H1 (cell line): ENCODE results near the gene GIT1. TPM values are rescaled to one million over a fixed set of nuclear protein-coding genes. Genes with fewer than 3 reads are reported as not detected.

ENCODE experiments used
- CTCF ChIA-PET: fragments of 300-600 bp; sonication (Branson Sonifier 250); formaldehyde crosslinking; loops from one replicate; lab custom pipeline; 2021; ENCODE audit not compliant: partially characterized antibody; lab: Charles Lee
- POLR2A ChIA-PET: fragments of 300-600 bp; sonication (Branson Sonifier 250); formaldehyde crosslinking; loops from one replicate; lab custom pipeline; 2021; ENCODE audit warnings: inconsistent platforms; ENCODE audit not compliant: partially characterized antibody; lab: Charles Lee
- DNase-seq, 2 experiments: peaks; one replicate each; pipeline versions ENCODE4 v3.0.0 to v3.0.0-alpha.2; 2010 to 2022; ENCODE audit warnings: low spot score in 2 of 2, low read depth in 1 of 2, mixed read lengths in 1 of 2
- FAIRE-seq: peaks from 2 replicates; lab custom pipeline; 2011; peaks lifted over from hg19 to GRCh38; lab: Jason Lieb, UNC
- H2AFZ ChIP-seq: 2 replicates; pipeline ENCODE4 v1.8.1; 2012; ENCODE audit warnings: low read length, inconsistent platforms
- H2AK5ac ChIP-seq: 2 replicates; pipeline ENCODE4 v1.6.1; 2013; ENCODE audit warnings: low read depth, low read length
- H2BK120ac ChIP-seq: replicated peaks from 2 replicates; pipeline ENCODE3; 2013; ENCODE audit warnings: low read depth, low read length, inconsistent platforms
- H2BK12ac ChIP-seq: 2 replicates; pipeline ENCODE4 v1.6.1; 2013; ENCODE audit warnings: low read depth, low read length
- H2BK15ac ChIP-seq: 2 replicates; pipeline ENCODE4 v1.6.1; 2013; ENCODE audit warnings: low read length
- H2BK20ac ChIP-seq: 2 replicates; pipeline ENCODE4 v1.6.1; 2013; ENCODE audit warnings: low read length
- H2BK5ac ChIP-seq: 2 replicates; pipeline ENCODE4 v1.6.1; 2013; ENCODE audit warnings: low read depth, low read length
- H3K14ac ChIP-seq: 2 replicates; pipeline ENCODE4 v1.6.1; 2013; ENCODE audit warnings: inconsistent platforms; ENCODE audit not compliant: insufficient read length
- H3K18ac ChIP-seq: 2 replicates; pipeline ENCODE4 v1.6.1; 2013; ENCODE audit warnings: low read length; ENCODE audit errors: extremely low read depth
- H3K23ac ChIP-seq: 2 replicates; pipeline ENCODE4 v1.6.1; 2013; ENCODE audit warnings: inconsistent platforms; ENCODE audit not compliant: insufficient read length
- H3K23me2 ChIP-seq: 2 replicates; pipeline ENCODE4 v1.6.1; 2013; ENCODE audit warnings: low read depth, low read length
- H3K27ac ChIP-seq: 2 replicates; pipeline ENCODE4 v1.6.1; 2011; ENCODE audit warnings: low read depth, low read length, inconsistent platforms
- H3K27me3 ChIP-seq, 4 experiments: replicated peaks in 1 of 4; 1 replicate in 1 of 4; 2 replicates in 3 of 4; pipeline versions ENCODE4 v1.6.1 to v1.8.1; 2011 to 2013; ENCODE audit warnings: low read length in 3 of 4, mild to moderate bottlenecking in 3 of 4, inconsistent platforms in 2 of 4, mixed read lengths in 2 of 4, moderate library complexity in 1 of 4; ENCODE audit not compliant: control insufficient read depth in 3 of 4, insufficient read depth in 3 of 4; ENCODE audit errors: extremely low read depth in 1 of 4
- H3K36me3 ChIP-seq, 4 experiments: 2 replicates each; pipeline versions ENCODE4 v1.6.1 to v1.8.1; 2011 to 2013; ENCODE audit warnings: mild to moderate bottlenecking in 4 of 4, low read length in 3 of 4, moderate library complexity in 2 of 4, control low read depth in 1 of 4, inconsistent platforms in 1 of 4; ENCODE audit not compliant: insufficient read depth in 4 of 4, control insufficient read depth in 2 of 4
- H3K4ac ChIP-seq: replicated peaks from 2 replicates; pipeline ENCODE3; 2013; ENCODE audit warnings: low read length, low read depth, mixed read lengths, inconsistent platforms; ENCODE audit not compliant: insufficient read length
- H3K4me1 ChIP-seq, 4 experiments: replicated peaks in 1 of 4; 1 replicate in 1 of 4; 2 replicates in 3 of 4; pipeline versions ENCODE4 v1.6.1 to v1.8.1; 2011 to 2013; ENCODE audit warnings: low read length in 3 of 4, inconsistent platforms in 2 of 4, mixed read lengths in 1 of 4; ENCODE audit not compliant: insufficient read depth in 4 of 4, control insufficient read depth in 3 of 4
- H3K4me2 ChIP-seq, 2 experiments: 2 replicates each; pipeline versions ENCODE4 v1.6.1 to v1.8.1; 2011 to 2013; ENCODE audit warnings: low read depth in 2 of 2, low read length in 2 of 2, control low read depth in 1 of 2, inconsistent platforms in 1 of 2, mild to moderate bottlenecking in 1 of 2; ENCODE audit not compliant: insufficient read depth in 1 of 2
- H3K4me3 ChIP-seq, 4 experiments: fragments of 200-600, 300-600 bp in 1 of 4; sonication (generic), shearing (Covaris generic), sonication (Bioruptor Twin) in 1 of 4; 2 replicates each; pipeline versions ENCODE4 v1.5.1 to v1.8.1; 2011 to 2016; ENCODE audit warnings: low read length in 4 of 4, low read depth in 3 of 4, control low read depth in 2 of 4, inconsistent platforms in 2 of 4, mild to moderate bottlenecking in 2 of 4, mixed read lengths in 1 of 4, moderate library complexity in 1 of 4; ENCODE audit not compliant: insufficient read depth in 2 of 4; ENCODE audit errors: extremely low read depth in 1 of 4
- H3K56ac ChIP-seq: replicated peaks from 2 replicates; pipeline ENCODE3; 2013; ENCODE audit warnings: low read depth, mild to moderate bottlenecking, mixed read lengths, low read length, inconsistent platforms; ENCODE audit not compliant: insufficient read length
- H3K79me1 ChIP-seq: 2 replicates; pipeline ENCODE4 v1.6.1; 2013; ENCODE audit warnings: low read depth, low read length, control low read depth
- H3K79me2 ChIP-seq, 2 experiments: 2 replicates each; pipeline versions ENCODE4 v1.6.1 to v1.8.1; 2012 to 2013; ENCODE audit warnings: low read length in 2 of 2, mild to moderate bottlenecking in 2 of 2, inconsistent platforms in 1 of 2; ENCODE audit not compliant: insufficient read depth in 2 of 2, control insufficient read depth in 1 of 2
- H3K9ac ChIP-seq, 4 experiments: replicated peaks in 1 of 4; 1 replicate in 1 of 4; 2 replicates in 3 of 4; pipeline versions ENCODE4 v1.6.1 to v1.8.1; 2011 to 2013; ENCODE audit warnings: low read depth in 3 of 4, low read length in 3 of 4, control low read depth in 2 of 4, mild to moderate bottlenecking in 2 of 4, moderate library complexity in 2 of 4, inconsistent platforms in 1 of 4; ENCODE audit errors: extremely low read depth in 1 of 4
- H3K9me3 ChIP-seq, 2 experiments: 2 replicates each; pipeline versions ENCODE4 v1.6.1 to v1.8.1; 2012 to 2013; ENCODE audit warnings: mild to moderate bottlenecking in 2 of 2, moderate library complexity in 2 of 2, control low read depth in 1 of 2, inconsistent platforms in 1 of 2, low read depth in 1 of 2, low read length in 1 of 2, mixed read lengths in 1 of 2; ENCODE audit not compliant: insufficient read depth in 2 of 2
- H4K20me1 ChIP-seq, 2 experiments: replicated peaks in 1 of 2; 2 replicates each; pipeline versions ENCODE3 to v1.8.1; 2011 to 2013; ENCODE audit warnings: inconsistent platforms in 2 of 2, low read length in 2 of 2, mild to moderate bottlenecking in 1 of 2; ENCODE audit not compliant: insufficient read depth in 2 of 2, control insufficient read depth in 1 of 2
- H4K5ac ChIP-seq: 2 replicates; pipeline ENCODE4 v1.6.1; 2013; ENCODE audit warnings: low read length, low read depth, mixed read lengths, inconsistent platforms; ENCODE audit not compliant: insufficient read length
- H4K8ac ChIP-seq: 2 replicates; pipeline ENCODE4 v1.8.0; 2013; ENCODE audit warnings: mild to moderate bottlenecking, moderate library complexity, low read length, inconsistent platforms; ENCODE audit not compliant: insufficient read depth; ENCODE audit errors: extremely low read depth
- H4K91ac ChIP-seq: replicated peaks from 2 replicates; pipeline ENCODE3; 2013; ENCODE audit warnings: low read length, mixed read lengths, inconsistent platforms; ENCODE audit not compliant: insufficient read length
- ASH2L ChIP-seq: fragments of 200-600, 300-600 bp; sonication (generic); IDR thresholded peaks from one replicate; pipeline ENCODE4 v1.7.1; 2017; ENCODE audit warnings: low read length
- CEBPB ChIP-seq: IDR thresholded peaks from 2 replicates; pipeline ENCODE4 v1.6.1; 2012; ENCODE audit warnings: low read depth, low read length
- CHD1 ChIP-seq: IDR thresholded peaks from 2 replicates; pipeline ENCODE4 v1.6.1; 2012; ENCODE audit warnings: low read depth, low read length, improper control_type of control experiment
- GABPA ChIP-seq: IDR thresholded peaks from 2 replicates; pipeline ENCODE4 v1.6.1; 2011; ENCODE audit warnings: mild to moderate bottlenecking, low read length, moderate library complexity, borderline replicate concordance; ENCODE audit not compliant: insufficient read depth
- HDAC6 ChIP-seq: IDR thresholded peaks from one replicate; pipeline ENCODE4 v1.7.1; 2012; ENCODE audit warnings: low read depth, mild to moderate bottlenecking, inconsistent platforms, low read length, moderate library complexity
- JUND ChIP-seq: IDR thresholded peaks from 2 replicates; pipeline ENCODE4 v1.6.1; 2011; ENCODE audit warnings: mild to moderate bottlenecking, improper control_type of control experiment, low read length
- RNF2 ChIP-seq: fragments of 200-900, 300-1000 bp; sonication (generic); IDR thresholded peaks from 2 replicates; pipeline ENCODE4 v1.7.1; 2016; ENCODE audit warnings: borderline replicate concordance, low read depth, mild to moderate bottlenecking, antibody characterized with exemption, low read length; ENCODE audit not compliant: poor library complexity, severe bottlenecking; ENCODE audit errors: missing control alignments
- RXRA ChIP-seq: IDR thresholded peaks from 2 replicates; pipeline ENCODE4 v1.6.1; 2011; ENCODE audit warnings: low read depth, mild to moderate bottlenecking, low read length, moderate library complexity; ENCODE audit not compliant: insufficient read depth
- SIRT6 ChIP-seq: IDR thresholded peaks from one replicate; pipeline ENCODE4 v1.7.1; 2012; ENCODE audit warnings: low read length, inconsistent platforms
- SRF ChIP-seq: IDR thresholded peaks from 2 replicates; pipeline ENCODE4 v1.6.1; 2011; ENCODE audit warnings: mild to moderate bottlenecking, low read depth, low read length, moderate library complexity
- TCF12 ChIP-seq: IDR thresholded peaks from 2 replicates; pipeline ENCODE4 v1.6.1; 2011; ENCODE audit warnings: low read depth, mild to moderate bottlenecking, low read length
- USF2 ChIP-seq: IDR thresholded peaks from 2 replicates; pipeline ENCODE4 v1.6.1; 2011; ENCODE audit warnings: low read length, improper control_type of control experiment
- WGBS, 2 experiments: shearing (Covaris generic) in 1 of 2; methylation state at CpG; one replicate each; pipeline versions ENCODE4 v1.1.6 to v1.1.7; 2013 to 2015; ENCODE audit warnings: low lambda C conversion rate in 2 of 2, mixed read lengths in 2 of 2, inconsistent platforms in 1 of 2, low coverage in 1 of 2, missing lambda C conversion rate in 1 of 2; ENCODE audit not compliant: insufficient replicate concordance in 2 of 2, insufficient coverage in 1 of 2, insufficient read length in 1 of 2; ENCODE audit errors: extremely low coverage in 1 of 2, missing lambda C conversion rate in 1 of 2; 5-methylcytosine and 5-hydroxymethylcytosine counted together
- polyA plus RNA-seq, 7 experiments: library from polyadenylated mRNA; depleted of rRNA in 3 of 7; stranded (reverse) in 5 of 7; unstranded in 2 of 7; fragments of >200 nt in 5 of 7; fragments of 200-250 nt in 2 of 7; gene quantifications; 1 replicate in 5 of 7; 2 replicates in 1 of 7; 4 replicates in 1 of 7; pipeline versions ENCODE4 v1.2.1 to v1.2.3, GENCODE V29; 2011 to 2013; ENCODE audit warnings: missing spikeins in 2 of 7, mixed read lengths in 2 of 7
- total RNA-seq: library from RNA; stranded (reverse); fragmentation: NEBNext Ultra II Directional; extraction: Animal tissue kit (Norgen Biotek cat#: 25700); gene quantifications from 2 replicates; pipeline ENCODE4 v1.2.1, GENCODE V29; 2021

GIT1 gene
- total and polyA plus RNA-seq, 2 of the 8 experiments (the other 6 are each of a cell fraction or from before 2014, with no cell fraction given) = 62.4 to 63.0 TPM

GRCh38 chr17:29587591-29587990 is 1.9 kb downstream of the GIT1 start:
- Histone ChIP-seq H3K4me1 (peaks cover 7 to 44% (median 35%) of the 10 kb centered on the region in 4 experiments), H3K27ac (no peak overlapping the region)

More at GRCh38 chr17:29587591-29587990, 1.9 kb downstream of the GIT1 start:
- no peak for DNase-seq
- H3K4me3 ChIP-seq = peak overlapping the region in 3 of 4 experiments; percentile 64 to 82 (median 76); a peak in 1 of 8 replicates
- FAIRE-seq = no peak
- H2BK120ac ChIP-seq = no peak overlapping the region
- H3K79me1 ChIP-seq = peaks cover 19% of the 10 kb centered on the region
- H3K36me3 ChIP-seq = 0 out of 8 replicates have a peak, but pooled peaks cover 0 to 3% (median 0%) of the 10 kb centered on the region in 4 experiments
- no peak overlapping the region for H2AFZ ChIP-seq
- peaks cover 32% of the 10 kb centered on the region; the same call in 1 of the 2 replicates for H3K23me2 ChIP-seq
- WGBS, 2 experiments = 80% methylated on average over 6 of the region's 6 CpGs; no CpG with 5 or more reads in 1 of the 2 experiments
- no peak overlapping the region for H2BK12ac ChIP-seq
- H3K18ac ChIP-seq = no peak overlapping the region
- no peak overlapping the region for H3K9ac ChIP-seq
- H4K5ac ChIP-seq = no peak overlapping the region
- no peak overlapping the region for H4K8ac ChIP-seq
- ChIA-PET POLR2A (interaction anchor here (0.6 to 1.8 kb wide), 4 partner anchors 11 to 321 kb away, joined by 3 to 8 read pairs (median 4); no protein-coding TSS in a partner anchor), CTCF (interaction anchor here (0.9 to 14.8 kb wide), 7 partner anchors 9 to 218 kb away, joined by 3 to 193 read pairs (median 11); partner anchors contain the start of gene CORO6)
- H3K27me3 ChIP-seq = peaks cover 0 to 6% (median 5%) of the 10 kb centered on the region in 4 experiments; a peak in 2 of 7 replicates
- TF ChIP-seq CEBPB = no peak
- no peak for TF ChIP-seq HDAC6
- no peak for TF ChIP-seq TCF12
- TF ChIP-seq GABPA = no peak
- no peak for TF ChIP-seq USF2
- TF ChIP-seq RXRA = no peak
- TF ChIP-seq RNF2 = no peak
- no peak for TF ChIP-seq SIRT6
- TF ChIP-seq SRF = no peak
- TF ChIP-seq ASH2L = no peak
- TF ChIP-seq CHD1 = no peak
- TF ChIP-seq JUND = no peak
- no peak overlapping the region for H2AK5ac ChIP-seq
- no peak overlapping the region for H2BK20ac ChIP-seq
- H2BK15ac ChIP-seq = peak overlapping the region; percentile 12; the same call in 1 of the 2 replicates
- H3K4ac ChIP-seq = no peak overlapping the region
- H3K79me2 ChIP-seq = peaks cover 0 to 42% of the 10 kb centered on the region in 2 experiments; a peak in 2 of 4 replicates
- H3K4me2 ChIP-seq = peak overlapping the region; percentile 93 to 95; a peak in 2 of 4 replicates
- no peaks in the 10 kb centered on the region for H3K9me3 ChIP-seq
- peaks cover 15 to 35% of the 10 kb centered on the region in 2 experiments for H4K20me1 ChIP-seq
- no peak overlapping the region for H4K91ac ChIP-seq
- H3K14ac ChIP-seq = no peak overlapping the region
- H2BK5ac ChIP-seq = no peak overlapping the region
- H3K56ac ChIP-seq = no peak overlapping the region
- no peak overlapping the region for H3K23ac ChIP-seq
